GM12878 (cell line): ENCODE measurements around the gene ZNF883. TPM values are rescaled to one million over a fixed set of nuclear protein-coding genes. Genes with fewer than 3 reads are reported as not detected.

Experiments
- ATAC-seq: fragments of 200-7000 bp; cut with Tn5 transposase; 3 replicates; pipeline ENCODE4 v1.9.1; 2020; ENCODE audit warnings: mild to moderate bottlenecking, moderate library complexity
- BruUV-seq: library from RNA; stranded (reverse); fragments of 400-500 nt; replicated peaks from 2 replicates; lab custom pipeline; 2021; lab: Mats Ljungman, UMichigan
- CTCF ChIA-PET: fragments of 300-600 bp; sonication (Branson Sonifier 250); formaldehyde crosslinking; extraction: SDS; loops from one replicate; lab custom pipeline; 2021; ENCODE audit warnings: inconsistent platforms; lab: Yijun Ruan, JAX
- POLR2A ChIA-PET: fragments of 350-600 bp; formaldehyde crosslinking; extraction: SDS; loops from one replicate; lab custom pipeline; 2021; ENCODE audit warnings: inconsistent platforms; lab: Charles Lee
- RAD21 ChIA-PET: fragments of 300-600 bp; sonication (Branson Sonifier 250); formaldehyde crosslinking; loops from one replicate; lab custom pipeline; 2023; ENCODE audit warnings: antibody characterized with exemption; ENCODE audit not compliant: unreplicated experiment; lab: Charles Lee
- SMC1A ChIA-PET: fragments of 300-600 bp; sonication (Branson Sonifier 250); formaldehyde crosslinking; loops from one replicate; lab custom pipeline; 2023; ENCODE audit not compliant: unreplicated experiment, uncharacterized antibody; lab: Charles Lee
- DNase-seq: peaks from one replicate; pipeline ENCODE4 v3.0.0-alpha.2; 2011; ENCODE audit warnings: low read depth, low spot score
- FAIRE-seq: peaks from 3 replicates; lab custom pipeline; 2011; peaks lifted over from hg19 to GRCh38; lab: Jason Lieb, UNC
- H2AFZ ChIP-seq: 2 replicates; pipeline ENCODE4 v1.6.0; 2011; ENCODE audit warnings: low read depth, low read length, control low read depth; ENCODE audit not compliant: control insufficient read depth
- H3K27ac ChIP-seq: 2 replicates; pipeline ENCODE4 v1.5.1; 2011; ENCODE audit warnings: control low read depth; ENCODE audit not compliant: control insufficient read depth, insufficient read depth
- H3K27me3 ChIP-seq, 2 experiments: replicated peaks in 1 of 2; 2 replicates each; pipeline versions ENCODE4 v1.6.0 to v1.6.1; 2011; ENCODE audit warnings: low read length in 1 of 2; ENCODE audit not compliant: control insufficient read depth in 2 of 2, insufficient read depth in 2 of 2
- H3K36me3 ChIP-seq, 2 experiments: 2 replicates each; pipeline ENCODE4 v1.5.1; 2011; ENCODE audit warnings: low read length in 1 of 2; ENCODE audit not compliant: control insufficient read depth in 2 of 2, insufficient read depth in 2 of 2
- H3K4me1 ChIP-seq: 2 replicates; pipeline ENCODE4 v1.6.1; 2011; ENCODE audit warnings: mild to moderate bottlenecking, low read length, moderate library complexity, mixed read lengths; ENCODE audit not compliant: control insufficient read depth, insufficient read depth
- H3K4me2 ChIP-seq: 2 replicates; pipeline ENCODE4 v1.6.0; 2011; ENCODE audit warnings: control low read depth; ENCODE audit not compliant: control insufficient read depth, insufficient read depth
- H3K4me3 ChIP-seq: fragments of 200-600 bp; sonication (generic); 2 replicates; pipeline ENCODE4 v1.5.1; 2016
- H3K79me2 ChIP-seq: 2 replicates; pipeline ENCODE4 v1.6.0; 2011; ENCODE audit warnings: low read length; ENCODE audit not compliant: control insufficient read depth, insufficient read depth
- H3K9ac ChIP-seq: 2 replicates; pipeline ENCODE4 v1.8.0; 2011; ENCODE audit warnings: low read length, control low read depth, mixed read lengths; ENCODE audit not compliant: control insufficient read depth, insufficient read depth
- H3K9me3 ChIP-seq: replicated peaks from 3 replicates; pipeline ENCODE4 v1.5.1; 2011; ENCODE audit warnings: mild to moderate bottlenecking, low read length; ENCODE audit not compliant: control insufficient read depth, insufficient read depth
- H4K20me1 ChIP-seq: 2 replicates; pipeline ENCODE4 v1.6.0; 2011; ENCODE audit not compliant: control insufficient read depth, insufficient read depth
- CHD4 ChIP-seq: fragments of 200-600 bp; sonication (generic); IDR thresholded peaks from 2 replicates; pipeline ENCODE4 v1.6.1; 2016; ENCODE audit warnings: mild to moderate bottlenecking
- FOXK2 ChIP-seq: fragments of 450-650 bp; IDR thresholded peaks from 2 replicates; pipeline ENCODE4 v1.6.1; 2017; ENCODE audit warnings: mild to moderate bottlenecking, moderate library complexity
- HDGF ChIP-seq: fragments of 450-650 bp; IDR thresholded peaks from 2 replicates; pipeline ENCODE4 v1.6.1; 2016; ENCODE audit warnings: antibody characterized with exemption
- IRF5 ChIP-seq: fragments of 450-650 bp; IDR thresholded peaks from 2 replicates; pipeline ENCODE4 v1.6.1; 2017; ENCODE audit warnings: borderline replicate concordance
- MEF2B ChIP-seq: fragments of 450-650 bp; IDR thresholded peaks from 2 replicates; pipeline ENCODE4 v1.6.1; 2018; ENCODE audit warnings: mild to moderate bottlenecking, moderate library complexity; ENCODE audit not compliant: partially characterized antibody, poor library complexity, severe bottlenecking
- MYC ChIP-seq: IDR thresholded peaks from 2 replicates; pipeline ENCODE4 v1.6.1; 2011; ENCODE audit warnings: mild to moderate bottlenecking, low read length, moderate library complexity, inconsistent platforms; ENCODE audit not compliant: insufficient read depth, insufficient replicate concordance, insufficient read length, severe bottlenecking
- NFYB ChIP-seq: IDR thresholded peaks from 2 replicates; pipeline ENCODE4 v1.6.1; 2011; ENCODE audit warnings: low read depth, mild to moderate bottlenecking, low read length, improper control_type of control experiment, moderate library complexity; ENCODE audit not compliant: insufficient read depth
- PBX3 ChIP-seq: IDR thresholded peaks from 2 replicates; pipeline ENCODE4 v1.6.1; 2011; ENCODE audit warnings: mild to moderate bottlenecking, low read depth, low read length, moderate library complexity; ENCODE audit not compliant: insufficient replicate concordance
- SMARCA5 ChIP-seq: fragments of 450-650 bp; IDR thresholded peaks from 2 replicates; pipeline ENCODE4 v1.6.1; 2017; ENCODE audit warnings: mild to moderate bottlenecking
- SREBF1 ChIP-seq: IDR thresholded peaks from 2 replicates; pipeline ENCODE4 v1.6.1; 2012; ENCODE audit warnings: mild to moderate bottlenecking, low read length
- WGBS: methylation state at CpG from one replicate; pipeline ENCODE4 v1.1.6; 2016; ENCODE audit warnings: low lambda C conversion rate; ENCODE audit not compliant: insufficient replicate concordance, insufficient coverage; ENCODE audit errors: missing lambda C conversion rate; 5-methylcytosine and 5-hydroxymethylcytosine counted together
- in situ Hi-C: fragments of 300-500 bp; cut with MboI; formaldehyde crosslinking; loops from 9 replicates; pipeline ENCODE4 v1.14.3; 2018; ENCODE audit warnings: mixed read lengths
- intact Hi-C: fragments of 100-400 bp; cut with micrococcal nuclease; formaldehyde crosslinking; loops from one replicate; pipeline ENCODE4 v1.14.2; 2022; ENCODE audit not compliant: unreplicated experiment
- polyA plus RNA-seq, 11 experiments: library from polyadenylated mRNA; depleted of rRNA in 4 of 11; unstranded in 6 of 11; stranded (reverse) in 5 of 11; fragments of >200 nt; fragmentation: Nextera tagmentation in 4 of 11; fragmentation: Illumina TruSeq in 1 of 11; extraction: Ambion mirVana in 4 of 11; extraction: Trizol in 1 of 11; gene quantifications; 1 replicate in 1 of 11; 2 replicates in 10 of 11; pipeline versions ENCODE4 v1.2.1 to v1.2.3, GENCODE V29; 2011 to 2016; ENCODE audit warnings: inconsistent platforms in 2 of 11, missing spikeins in 2 of 11, low read depth in 1 of 11
- total RNA-seq, 4 experiments: library from RNA; depleted of rRNA in 3 of 4; stranded (reverse); fragments of >200 nt in 3 of 4; fragmentation: Illumina TruSeq in 1 of 4; extraction: Trizol in 1 of 4; gene quantifications; 2 replicates each; pipeline versions ENCODE4 v1.2.1 to v1.2.3, GENCODE V29; 2013 to 2021
- TF ChIP-seq, protein P1 (sequence below): fragments of 450-650 bp; formaldehyde crosslinking; IDR thresholded peaks from 2 replicates; pipeline ENCODE4 v1.5.0; 2022; ENCODE audit warnings: mild to moderate bottlenecking, missing genetic modification characterization
- TF ChIP-seq, protein P2 (sequence below): fragments of 450-650 bp; IDR thresholded peaks from 2 replicates; pipeline ENCODE4 v1.6.1; 2017; ENCODE audit warnings: mild to moderate bottlenecking

Gene ZNF883
- total and polyA plus RNA-seq, 10 of the 15 experiments (the other 5 are each of a cell fraction or from before 2014, with no cell fraction given) = 0.10 to 0.72 (median 0.25) TPM

DNA sequence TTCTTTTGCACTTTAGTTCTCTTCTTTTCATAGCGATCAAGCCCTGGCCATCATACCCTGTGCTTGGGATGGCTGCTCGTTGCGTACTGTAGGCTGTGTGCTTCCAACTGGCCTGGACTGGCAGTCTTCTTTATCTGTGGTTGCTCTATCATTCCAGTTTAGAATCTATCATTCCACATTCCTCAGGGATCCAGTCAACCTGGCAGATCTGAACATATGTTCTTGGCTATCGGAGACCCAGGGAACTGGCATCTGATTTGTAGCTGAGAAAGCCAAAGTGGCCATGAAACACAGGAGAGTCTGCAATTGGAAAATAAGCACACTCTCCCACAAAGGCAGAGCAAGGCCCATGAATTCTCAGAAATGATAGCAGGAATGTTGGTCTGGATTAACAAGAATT lies 98.7 kb downstream of the ZNF883 start:
- CTCF ChIA-PET = interaction anchor here (4.7 kb wide), 1 partner anchor 10 kb away, joined by 16 read pairs; no protein-coding TSS in a partner anchor
- intact Hi-C loops = no loop called here
- no peak for FAIRE-seq

More for the DNA sequence above, 98.7 kb downstream of the ZNF883 start:
- ChIA-PET RAD21 (no interaction called here), SMC1A (no interaction called here), POLR2A (no interaction called here)
- in situ Hi-C loops = no loop called here
- 38% methylated on average over 4 of the region's 4 CpGs for WGBS
- Histone ChIP-seq H3K9me3 (no peaks in the 10 kb centered on the region; the same call in 2 of the 3 replicates), H3K27ac (no peak overlapping the region), H3K36me3 (no peaks in the 10 kb centered on the region), H3K27me3 (no peaks in the 10 kb centered on the region; a peak in 1 of 4 replicates), H3K79me2 (no peaks in the 10 kb centered on the region), H2AFZ (no peak overlapping the region), H3K4me3 (no peak overlapping the region), H3K9ac (no peak overlapping the region), H3K4me1 (no peaks in the 10 kb centered on the region), H4K20me1 (no peaks in the 10 kb centered on the region), H3K4me2 (no peak overlapping the region)
- no TSS peak for BruUV-seq
- no peak for ATAC-seq
- TF ChIP-seq, protein P1, sequence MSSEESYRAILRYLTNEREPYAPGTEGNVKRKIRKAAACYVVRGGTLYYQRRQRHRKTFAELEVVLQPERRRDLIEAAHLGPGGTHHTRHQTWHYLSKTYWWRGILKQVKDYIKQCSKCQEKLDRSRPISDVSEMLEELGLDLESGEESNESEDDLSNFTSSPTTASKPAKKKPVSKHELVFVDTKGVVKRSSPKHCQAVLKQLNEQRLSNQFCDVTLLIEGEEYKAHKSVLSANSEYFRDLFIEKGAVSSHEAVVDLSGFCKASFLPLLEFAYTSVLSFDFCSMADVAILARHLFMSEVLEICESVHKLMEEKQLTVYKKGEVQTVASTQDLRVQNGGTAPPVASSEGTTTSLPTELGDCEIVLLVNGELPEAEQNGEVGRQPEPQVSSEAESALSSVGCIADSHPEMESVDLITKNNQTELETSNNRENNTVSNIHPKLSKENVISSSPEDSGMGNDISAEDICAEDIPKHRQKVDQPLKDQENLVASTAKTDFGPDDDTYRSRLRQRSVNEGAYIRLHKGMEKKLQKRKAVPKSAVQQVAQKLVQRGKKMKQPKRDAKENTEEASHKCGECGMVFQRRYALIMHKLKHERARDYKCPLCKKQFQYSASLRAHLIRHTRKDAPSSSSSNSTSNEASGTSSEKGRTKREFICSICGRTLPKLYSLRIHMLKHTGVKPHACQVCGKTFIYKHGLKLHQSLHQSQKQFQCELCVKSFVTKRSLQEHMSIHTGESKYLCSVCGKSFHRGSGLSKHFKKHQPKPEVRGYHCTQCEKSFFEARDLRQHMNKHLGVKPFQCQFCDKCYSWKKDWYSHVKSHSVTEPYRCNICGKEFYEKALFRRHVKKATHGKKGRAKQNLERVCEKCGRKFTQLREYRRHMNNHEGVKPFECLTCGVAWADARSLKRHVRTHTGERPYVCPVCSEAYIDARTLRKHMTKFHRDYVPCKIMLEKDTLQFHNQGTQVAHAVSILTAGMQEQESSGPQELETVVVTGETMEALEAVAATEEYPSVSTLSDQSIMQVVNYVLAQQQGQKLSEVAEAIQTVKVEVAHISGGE (CRISPR knock-in tag) = no peak
- no peak for TF ChIP-seq NFYB
- no peak for TF ChIP-seq SMARCA5
- no peak for TF ChIP-seq HDGF
- no peak for TF ChIP-seq FOXK2
- TF ChIP-seq, protein P2, sequence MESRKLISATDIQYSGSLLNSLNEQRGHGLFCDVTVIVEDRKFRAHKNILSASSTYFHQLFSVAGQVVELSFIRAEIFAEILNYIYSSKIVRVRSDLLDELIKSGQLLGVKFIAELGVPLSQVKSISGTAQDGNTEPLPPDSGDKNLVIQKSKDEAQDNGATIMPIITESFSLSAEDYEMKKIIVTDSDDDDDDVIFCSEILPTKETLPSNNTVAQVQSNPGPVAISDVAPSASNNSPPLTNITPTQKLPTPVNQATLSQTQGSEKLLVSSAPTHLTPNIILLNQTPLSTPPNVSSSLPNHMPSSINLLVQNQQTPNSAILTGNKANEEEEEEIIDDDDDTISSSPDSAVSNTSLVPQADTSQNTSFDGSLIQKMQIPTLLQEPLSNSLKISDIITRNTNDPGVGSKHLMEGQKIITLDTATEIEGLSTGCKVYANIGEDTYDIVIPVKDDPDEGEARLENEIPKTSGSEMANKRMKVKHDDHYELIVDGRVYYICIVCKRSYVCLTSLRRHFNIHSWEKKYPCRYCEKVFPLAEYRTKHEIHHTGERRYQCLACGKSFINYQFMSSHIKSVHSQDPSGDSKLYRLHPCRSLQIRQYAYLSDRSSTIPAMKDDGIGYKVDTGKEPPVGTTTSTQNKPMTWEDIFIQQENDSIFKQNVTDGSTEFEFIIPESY = no peak
- no peak for TF ChIP-seq MEF2B
- TF ChIP-seq MYC = no peak
- TF ChIP-seq CHD4 = no peak
- no peak for TF ChIP-seq SREBF1
- no peak for TF ChIP-seq IRF5
- TF ChIP-seq PBX3 = no peak
- DNase-seq = no peak
